Stimulated activated CD4-positive, alpha-beta T cell treated with anti-CD3 and anti-CD28 coated beads, TNF-alpha, amount 100 ng/mL, for 1 hour (primary cell): ENCODE data around the gene EIF3D.
A peak's percentile ranks its signal among the peaks of the same experiment; 100 is the strongest.

ENCODE experiments used
- DNase-seq, 3 donors: peaks; one replicate each; pipeline ENCODE4 v3.0.0-alpha.2; 2020; ENCODE audit warnings: low read depth in 3 of 3, low spot score in 1 of 3

Gene EIF3D

DNA sequence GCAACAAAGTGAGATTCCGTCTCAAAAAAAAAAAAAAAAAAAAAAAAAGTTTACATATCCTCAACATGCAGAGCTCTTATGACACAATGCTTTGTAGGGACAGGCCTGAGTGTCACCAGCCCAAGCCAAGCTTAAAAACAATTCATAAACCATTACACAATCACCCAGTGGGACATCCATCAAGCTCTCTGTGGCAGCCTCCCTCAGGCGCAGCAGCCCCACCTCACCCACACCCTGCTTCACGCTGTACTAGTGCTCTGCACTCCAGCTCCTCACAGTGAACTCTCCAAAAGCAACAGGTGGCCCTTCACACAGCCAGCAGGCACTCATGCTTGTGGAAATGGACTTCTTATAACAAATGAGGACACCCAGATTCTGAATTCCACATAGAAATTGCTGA lies 18.6 kb downstream of the EIF3D start:
- DNase-seq = no peak

- no peak for DNase-seq
Measured at GRCh38 chr22:36507518-36508010, 21.4 kb downstream of the EIF3D start.

GRCh38 chr22:36506637-36507517 lies 22.1 kb downstream of the EIF3D start, which contains the start of gene FOXRED2:
FOXRED2 (minus strand) TSS chr22:36507040; CDS start chr22:36506422, 618 bp downstream.
- peak; percentile 66 to 81 (median 76) for DNase-seq

- no peak for DNase-seq
Measured at GRCh38 chr22:36505998-36506635, 22.8 kb downstream of the EIF3D start.

- no peak for DNase-seq
Measured at GRCh38 chr22:36497910-36498665, 30.9 kb downstream of the EIF3D start.

GRCh38 chr22:36493690-36494110 lies 35.3 kb downstream of the EIF3D start:
- DNase-seq = no peak

GRCh38 chr22:36492109-36492508 lies 36.9 kb downstream of the EIF3D start:
- DNase-seq = no peak

GRCh38 chr22:36491155-36491554 lies 37.8 kb downstream of the EIF3D start:
- no peak for DNase-seq

- peak in 2 of 3 donors; percentile 35 to 46 for DNase-seq
Measured at GRCh38 chr22:36486619-36487384, 42.2 kb downstream of the EIF3D start.

- peak; percentile 87 to 94 (median 91) for DNase-seq
Measured at GRCh38 chr22:36481393-36482168, 47.4 kb downstream of the EIF3D start, which contains the start of gene TXN2. TXN2 (minus strand) TSS chr22:36481640; CDS start chr22:36480837, 803 bp downstream.

DNA sequence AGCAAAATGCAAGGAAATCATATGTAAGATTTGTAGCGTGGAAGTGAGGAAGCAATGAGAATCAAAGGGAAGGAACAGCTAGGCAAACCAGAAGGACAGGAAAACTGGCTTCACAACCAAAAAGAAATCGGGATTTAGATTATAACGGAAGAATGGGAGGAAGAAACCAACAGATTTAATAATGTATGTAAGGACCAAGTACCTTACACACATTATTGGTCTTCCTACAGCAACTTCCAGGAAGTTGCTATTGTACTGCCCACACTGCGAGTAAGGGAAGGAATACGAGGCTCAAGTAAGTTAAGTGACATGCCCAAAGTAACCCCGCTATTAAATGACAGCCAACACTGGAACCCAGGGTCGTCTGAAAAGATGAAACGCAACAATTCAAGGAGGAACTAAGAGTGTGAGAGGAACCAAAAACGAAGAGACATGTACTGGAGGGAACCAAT lies 48.0 kb downstream of the EIF3D start:
- DNase-seq = no peak

- DNase-seq = no peak
Measured at GRCh38 chr22:36478966-36479365, 50.0 kb downstream of the EIF3D start.

- DNase-seq = no peak
Measured at GRCh38 chr22:36475341-36475740, 53.6 kb downstream of the EIF3D start.

DNA sequence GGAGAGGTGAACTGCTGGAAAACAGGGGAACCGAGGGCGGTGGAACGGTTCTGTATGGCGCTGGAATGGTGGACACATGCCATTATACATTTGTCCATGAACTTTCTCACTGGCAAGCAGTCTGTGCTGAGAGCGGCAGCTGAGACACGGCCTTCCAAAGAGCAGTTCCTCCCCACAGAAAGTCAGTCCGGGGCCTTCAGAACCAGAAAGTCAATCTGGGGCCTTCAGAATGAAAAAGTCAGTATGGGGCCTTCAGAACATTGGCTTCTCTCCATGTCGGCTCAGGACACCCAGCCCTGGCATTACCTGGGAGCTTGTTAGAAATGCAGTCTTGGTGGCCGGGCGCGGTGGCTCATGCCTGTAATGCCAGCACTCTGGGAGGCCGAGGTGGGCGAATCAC lies 56.3 kb downstream of the EIF3D start:
- no peak for DNase-seq

GRCh38 chr22:36471341-36471821 lies 57.6 kb downstream of the EIF3D start:
- DNase-seq = no peak

- no peak for DNase-seq
Measured at GRCh38 chr22:36470994-36471331, 58.0 kb downstream of the EIF3D start.

DNA sequence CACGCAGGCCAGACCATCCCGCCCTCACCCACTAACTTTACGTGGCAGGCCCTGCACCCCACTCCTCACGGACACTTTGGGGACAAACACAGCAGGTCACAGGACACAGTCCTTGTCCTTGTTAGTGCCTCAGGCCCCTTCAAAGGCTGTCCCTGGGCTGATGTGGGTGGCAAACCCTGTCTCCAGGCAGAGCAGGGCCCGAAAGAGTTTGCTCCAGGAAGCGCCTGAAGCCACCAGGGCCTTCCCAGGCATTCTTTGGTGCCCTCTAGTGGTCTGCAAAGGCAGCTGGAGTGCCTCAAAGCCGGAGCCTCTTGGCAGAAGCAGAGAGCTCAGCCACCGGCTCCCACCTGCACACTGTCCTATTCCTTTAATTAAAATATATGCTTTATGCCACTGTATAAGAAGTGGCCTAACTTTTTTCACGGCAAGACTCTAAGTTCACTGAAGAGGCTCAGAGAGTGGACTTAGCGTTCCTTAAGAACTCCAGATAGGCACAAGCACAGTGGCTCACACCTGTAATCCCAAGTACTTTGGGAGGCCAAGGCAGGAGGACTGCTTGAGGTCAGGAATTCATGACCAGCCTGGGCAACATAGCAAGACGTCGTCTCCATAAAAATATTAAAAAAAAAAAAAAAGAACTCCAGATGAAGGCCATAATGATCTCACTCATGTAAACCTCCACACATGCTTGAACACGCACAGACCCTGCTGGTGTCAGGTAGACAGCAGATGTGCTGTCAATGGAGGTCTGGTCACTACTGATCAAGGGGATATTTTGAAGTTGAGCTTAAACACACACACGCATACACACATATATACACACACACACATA lies 58.6 kb downstream of the EIF3D start:
- peak; percentile 57 to 76 (median 74) for DNase-seq

GRCh38 chr22:36469094-36469710 lies 59.8 kb downstream of the EIF3D start:
- DNase-seq = no peak
